Cardiac fibroblast (primary cell): ENCODE results near the gene MAP2K6.
A peak's percentile ranks its signal among the peaks of the same experiment; 100 is the strongest.

Experiments
- DNase-seq, 2 donors: peaks; one replicate each; pipeline versions ENCODE4 v3.0.0 to v3.0.0-alpha.2; 2010; ENCODE audit warnings: low read depth in 2 of 2
- H3K4me3 ChIP-seq, 2 donors: replicated peaks in 1 of 2; 1 replicate in 1 of 2; 2 replicates in 1 of 2; pipeline ENCODE4 v1.5.1; 2011; ENCODE audit warnings: low read depth in 2 of 2, low read length in 2 of 2, mild to moderate bottlenecking in 2 of 2, moderate library complexity in 1 of 2
- TF ChIP-seq, protein P1 (sequence below): IDR thresholded peaks from one replicate; pipeline ENCODE4 v1.5.1; 2011; ENCODE audit warnings: low read depth, mild to moderate bottlenecking, low read length, inconsistent platforms

The MAP2K6 gene

DNA sequence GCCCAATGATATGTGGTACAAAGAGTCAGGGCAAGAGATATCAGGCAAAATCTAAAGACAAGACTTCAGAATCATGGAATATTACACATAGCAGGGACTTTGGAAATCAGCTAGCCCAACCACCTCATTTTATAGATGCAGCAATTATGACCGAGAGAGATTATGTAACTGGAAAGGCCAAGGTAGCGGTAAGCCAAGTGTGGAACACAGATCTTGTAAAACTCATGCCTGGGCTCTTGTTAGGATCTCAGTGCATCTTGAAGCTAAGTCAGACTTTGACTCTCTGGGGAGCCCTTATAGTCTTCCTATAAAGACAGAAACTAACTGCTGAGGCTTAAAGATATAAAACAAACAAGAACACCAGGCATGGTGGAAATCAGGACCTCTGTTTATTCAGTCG lies 18.6 kb downstream of the MAP2K6 start:
- H3K4me3 ChIP-seq: no peak overlapping the region
- TF ChIP-seq, protein P1, sequence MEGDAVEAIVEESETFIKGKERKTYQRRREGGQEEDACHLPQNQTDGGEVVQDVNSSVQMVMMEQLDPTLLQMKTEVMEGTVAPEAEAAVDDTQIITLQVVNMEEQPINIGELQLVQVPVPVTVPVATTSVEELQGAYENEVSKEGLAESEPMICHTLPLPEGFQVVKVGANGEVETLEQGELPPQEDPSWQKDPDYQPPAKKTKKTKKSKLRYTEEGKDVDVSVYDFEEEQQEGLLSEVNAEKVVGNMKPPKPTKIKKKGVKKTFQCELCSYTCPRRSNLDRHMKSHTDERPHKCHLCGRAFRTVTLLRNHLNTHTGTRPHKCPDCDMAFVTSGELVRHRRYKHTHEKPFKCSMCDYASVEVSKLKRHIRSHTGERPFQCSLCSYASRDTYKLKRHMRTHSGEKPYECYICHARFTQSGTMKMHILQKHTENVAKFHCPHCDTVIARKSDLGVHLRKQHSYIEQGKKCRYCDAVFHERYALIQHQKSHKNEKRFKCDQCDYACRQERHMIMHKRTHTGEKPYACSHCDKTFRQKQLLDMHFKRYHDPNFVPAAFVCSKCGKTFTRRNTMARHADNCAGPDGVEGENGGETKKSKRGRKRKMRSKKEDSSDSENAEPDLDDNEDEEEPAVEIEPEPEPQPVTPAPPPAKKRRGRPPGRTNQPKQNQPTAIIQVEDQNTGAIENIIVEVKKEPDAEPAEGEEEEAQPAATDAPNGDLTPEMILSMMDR: no peak
- DNase-seq: no peak

- DNase-seq: peak; percentile 18 to 63
- no peak overlapping the region for H3K4me3 ChIP-seq
- TF ChIP-seq, protein P1: no peak
Measured at GRCh38 chr17:69434164-69434579, 19.7 kb downstream of the MAP2K6 start.

GRCh38 chr17:69435971-69436696 lies 21.6 kb downstream of the MAP2K6 start:
- no peak overlapping the region for H3K4me3 ChIP-seq
- TF ChIP-seq, protein P1: no peak

GRCh38 chr17:69437475-69437874 lies 23.0 kb downstream of the MAP2K6 start:
- no peak for DNase-seq
- H3K4me3 ChIP-seq: no peak overlapping the region
- TF ChIP-seq, protein P1: no peak

More at GRCh38 chr17:69435971-69436696, 21.6 kb downstream of the MAP2K6 start:
- DNase-seq: no peak

- TF ChIP-seq, protein P1: no peak
- no peak for DNase-seq
- H3K4me3 ChIP-seq: no peak overlapping the region
Measured at GRCh38 chr17:69438776-69439175, 24.3 kb downstream of the MAP2K6 start.

GRCh38 chr17:69441179-69441578 lies 26.7 kb downstream of the MAP2K6 start:
- TF ChIP-seq, protein P1: no peak

DNA sequence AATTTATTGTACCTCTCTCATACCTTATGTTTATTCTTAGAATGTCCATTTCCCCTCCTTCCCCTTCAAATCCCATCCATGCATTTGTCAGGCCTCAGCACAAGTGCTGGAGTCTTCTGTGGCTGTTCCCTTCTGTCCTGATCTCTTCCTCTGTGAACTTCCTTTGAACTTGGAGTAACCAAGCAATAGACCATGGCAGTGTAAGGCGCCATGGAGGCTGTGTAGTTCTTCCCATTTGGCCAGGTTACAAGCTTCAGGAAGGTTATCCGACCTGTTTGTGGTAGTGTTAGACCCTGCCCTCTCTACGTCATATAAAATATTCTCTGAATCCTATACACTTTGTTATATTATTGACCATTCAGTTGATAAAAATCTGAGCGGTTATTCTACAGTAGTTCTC lies 28.6 kb downstream of the MAP2K6 start:
- TF ChIP-seq, protein P1: no peak
- DNase-seq: no peak
- no peak overlapping the region for H3K4me3 ChIP-seq

More at GRCh38 chr17:69441179-69441578, 26.7 kb downstream of the MAP2K6 start:
- DNase-seq: no peak
- no peak overlapping the region for H3K4me3 ChIP-seq
